Right cardiac atrium (tissue), 5 donors: ENCODE measurements around the gene ELOVL6. TPM values are rescaled to one million over a fixed set of nuclear protein-coding genes. Genes with fewer than 3 reads are reported as not detected.

Source experiments
- ATAC-seq, 2 donors: fragments of 200-7000 bp; cut with Tn5 transposase; one replicate each; pipeline versions ENCODE4 v1.8.0 to v1.9.1; 2020; ENCODE audit warnings: moderate library complexity in 2 of 2, mild to moderate bottlenecking in 1 of 2
- DNase-seq, 3 donors: peaks; one replicate each; pipeline ENCODE4 v3.0.0-alpha.2; 2020
- H3K27ac ChIP-seq: one replicate; pipeline ENCODE4 v1.5.1; 2013; ENCODE audit warnings: mild to moderate bottlenecking, low read length, control low read depth, moderate library complexity
- H3K27me3 ChIP-seq: one replicate; pipeline ENCODE4 v1.6.1; 2013; ENCODE audit not compliant: control insufficient read depth, insufficient read depth
- H3K4me1 ChIP-seq: one replicate; pipeline ENCODE4 v1.6.1; 2013; ENCODE audit warnings: low read length; ENCODE audit not compliant: control insufficient read depth, insufficient read depth
- H3K4me3 ChIP-seq: one replicate; pipeline ENCODE4 v1.5.1; 2013; ENCODE audit warnings: low read length, control low read depth
- H3K9me3 ChIP-seq: one replicate; pipeline ENCODE4 v1.6.1; 2013; ENCODE audit warnings: low read length; ENCODE audit not compliant: control insufficient read depth
- WGBS: extraction: QIAGEN DNeasy Blood & Tissue Kit; methylation state at CpG from one replicate; pipeline ENCODE4 v1.1.7; 2013; 5-methylcytosine and 5-hydroxymethylcytosine counted together
- intact Hi-C, 4 donors: fragments of 100-400 bp; cut with DNase I; formaldehyde crosslinking; loops; one replicate each; pipeline versions ENCODE4 v1.11.0 to v1.14.0; 2022 to 2023
- polyA plus RNA-seq: library from polyadenylated mRNA; stranded (reverse); fragments of 200-250 nt; gene quantifications from one replicate; pipeline ENCODE4 v1.2.3, GENCODE V29; 2013
- total RNA-seq, 4 donors: library from RNA; stranded (reverse); fragmentation: NEBNext Ultra II Directional; extraction: Animal tissue kit (Norgen Biotek cat#: 25700); gene quantifications; one replicate each; pipeline ENCODE4 v1.2.1, GENCODE V29; 2021
- donor health status: healthy with polysubstance abuse.
- donor health status: DM: no; HTN: yes; CAD: no.
- donor health status: DM: no; HTN: no; CAD: no.
- donor health status: DM: no; HTN: yes; CAD: no; lungs with severe emphysema.
- donor health status: DM: yes; HTN: yes; CAD: no.

The ELOVL6 gene
- total and polyA plus RNA-seq, 5 donors, result 1.9 to 8.1 (median 3.4) TPM

DNA sequence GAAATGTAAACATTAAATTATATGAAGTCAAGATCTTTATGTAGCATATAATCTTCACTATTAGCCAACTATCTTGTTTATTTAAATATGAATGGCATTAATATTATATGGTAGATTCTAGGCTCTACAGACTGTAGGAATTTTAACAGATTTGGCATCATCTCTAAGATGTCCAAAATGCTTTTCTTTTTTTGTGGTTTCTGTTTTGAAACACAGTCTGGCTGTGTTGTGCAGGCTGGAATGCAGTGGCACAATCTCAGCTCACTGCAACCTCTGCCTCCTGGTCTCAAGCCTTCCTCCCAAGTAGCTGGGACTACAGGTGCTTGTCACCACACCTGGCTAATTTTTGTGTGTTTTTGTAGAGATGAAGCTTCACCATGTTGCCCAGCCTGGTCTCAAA, 76.2 kb downstream of the ELOVL6 start:
- Histone ChIP-seq H3K9me3 (no peaks in the 10 kb centered on the region), H3K27me3 (no peaks in the 10 kb centered on the region), H3K4me1 (no peaks in the 10 kb centered on the region), H3K27ac (no peak overlapping the region), H3K4me3 (no peak overlapping the region)
- no peak for ATAC-seq
- intact Hi-C loops, result no loop called here
- no peak for DNase-seq

GRCh38 chr4:110120506-110120905, 77.9 kb downstream of the ELOVL6 start:
- 92% methylated on average over 6 of the region's 6 CpGs for WGBS
- intact Hi-C loops, result no loop called here
- no peak for ATAC-seq
- H3K27ac ChIP-seq, result no peak overlapping the region
- no peak for DNase-seq
- no peaks in the 10 kb centered on the region for H3K9me3 ChIP-seq
- no peaks in the 10 kb centered on the region for H3K4me1 ChIP-seq
- H3K27me3 ChIP-seq, result no peaks in the 10 kb centered on the region
- no peak overlapping the region for H3K4me3 ChIP-seq

DNA sequence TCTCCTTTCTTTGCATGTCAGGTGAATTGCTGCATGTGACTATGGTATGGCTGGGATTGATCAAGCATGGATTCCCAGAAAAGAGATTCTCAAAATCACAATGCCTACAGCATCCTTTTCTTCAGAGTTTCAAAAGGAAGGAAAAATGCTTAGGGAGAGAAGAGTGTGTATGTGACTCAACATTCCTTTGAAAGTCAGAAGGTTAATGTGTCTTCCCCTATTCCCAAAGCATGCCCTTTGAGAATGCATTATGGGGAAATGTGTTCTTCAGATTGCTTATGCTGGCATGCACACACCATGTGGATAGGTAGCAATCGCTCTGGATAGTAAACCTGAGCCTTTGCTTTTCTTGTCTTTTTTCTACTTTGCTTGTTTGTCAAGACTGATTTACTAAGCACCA, 78.5 kb downstream of the ELOVL6 start:
- H3K4me3 ChIP-seq, result no peak overlapping the region
- no peaks in the 10 kb centered on the region for H3K27me3 ChIP-seq
- no peak for ATAC-seq
- H3K4me1 ChIP-seq, result no peaks in the 10 kb centered on the region
- WGBS, result 90% methylated on average over 1 of the region's 1 CpG
- intact Hi-C loops, result no loop called here
- no peak for DNase-seq
- H3K9me3 ChIP-seq, result no peaks in the 10 kb centered on the region
- no peak overlapping the region for H3K27ac ChIP-seq

DNA sequence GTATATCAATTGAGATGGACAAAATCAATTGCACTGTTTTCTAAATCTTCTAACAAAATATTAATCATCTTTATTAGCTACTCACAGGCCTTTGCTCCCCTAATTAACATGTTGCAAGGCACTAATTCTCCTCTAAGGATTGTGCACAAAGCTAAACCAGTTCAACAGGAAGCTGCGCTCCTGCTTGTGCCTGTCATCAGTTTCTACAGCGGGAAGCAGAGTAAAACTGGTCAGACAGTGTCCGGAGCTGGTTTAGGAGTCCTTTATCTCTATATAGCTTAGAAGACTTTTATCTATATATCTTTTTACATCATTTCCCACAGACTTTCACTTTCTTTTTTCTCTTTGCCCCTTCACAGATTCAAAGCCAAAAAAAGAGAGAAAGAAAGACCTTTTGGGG, 79.1 kb downstream of the ELOVL6 start:
- no peak overlapping the region for H3K27ac ChIP-seq
- no peaks in the 10 kb centered on the region for H3K4me1 ChIP-seq
- intact Hi-C loops, result no loop called here
- H3K27me3 ChIP-seq, result no peaks in the 10 kb centered on the region
- H3K9me3 ChIP-seq, result no peaks in the 10 kb centered on the region
- no peak for ATAC-seq
- DNase-seq, result no peak
- no peak overlapping the region for H3K4me3 ChIP-seq
- WGBS, result 61% methylated on average over 3 of the region's 3 CpGs

- 96% methylated on average over 4 of the region's 4 CpGs for WGBS
- ATAC-seq (no peak), DNase-seq (no peak)
- Histone ChIP-seq H3K4me1 (no peaks in the 10 kb centered on the region), H3K9me3 (no peaks in the 10 kb centered on the region), H3K27ac (no peak overlapping the region), H3K4me3 (no peak overlapping the region), H3K27me3 (no peaks in the 10 kb centered on the region)
- intact Hi-C loops, result no loop called here
These were observed 86.4 kb downstream of the ELOVL6 start for GRCh38 chr4:110112056-110112455.

- intact Hi-C loops, result no loop called here
- 93% methylated on average over 3 of the region's 3 CpGs for WGBS
- H3K4me1 ChIP-seq, result no peaks in the 10 kb centered on the region
- no peak for ATAC-seq
- no peaks in the 10 kb centered on the region for H3K9me3 ChIP-seq
- H3K27me3 ChIP-seq, result no peaks in the 10 kb centered on the region
- no peak for DNase-seq
- no peak overlapping the region for H3K4me3 ChIP-seq
- H3K27ac ChIP-seq, result no peak overlapping the region
These were observed 89.0 kb downstream of the ELOVL6 start for GRCh38 chr4:110109455-110109854.

DNA sequence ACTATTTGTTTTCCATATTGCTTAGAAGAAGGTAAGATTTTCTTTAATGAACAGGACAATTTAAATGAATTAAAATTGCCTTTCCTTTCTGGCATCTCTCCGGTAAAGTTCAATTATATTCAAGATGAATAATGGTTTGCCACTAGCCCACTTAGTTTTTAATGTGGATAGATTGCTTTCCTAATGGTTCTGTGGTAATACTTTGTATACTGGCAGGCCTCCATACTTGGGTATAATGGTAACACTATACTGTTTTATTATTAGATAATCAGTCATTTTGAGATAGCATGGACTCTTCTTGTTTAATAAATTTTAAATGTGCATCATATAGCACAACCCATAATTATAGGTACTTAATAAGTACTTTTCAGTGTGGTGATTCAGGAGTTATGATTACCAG, 89.5 kb downstream of the ELOVL6 start:
- WGBS, result 95% methylated on average over 1 of the region's 1 CpG

GRCh38 chr4:110108422-110108821, 90.0 kb downstream of the ELOVL6 start:
- H3K27me3 ChIP-seq, result no peaks in the 10 kb centered on the region
- no peaks in the 10 kb centered on the region for H3K4me1 ChIP-seq
- no peak overlapping the region for H3K4me3 ChIP-seq
- no peak for ATAC-seq
- no peak overlapping the region for H3K27ac ChIP-seq
- 80% methylated on average over 3 of the region's 3 CpGs for WGBS
- no peaks in the 10 kb centered on the region for H3K9me3 ChIP-seq
- intact Hi-C loops, result no loop called here
- no peak for DNase-seq

More for the DNA sequence above, 89.5 kb downstream of the ELOVL6 start:
- no peak overlapping the region for H3K27ac ChIP-seq
- H3K9me3 ChIP-seq, result no peaks in the 10 kb centered on the region
- ATAC-seq (no peak), DNase-seq (no peak)
- no peak overlapping the region for H3K4me3 ChIP-seq
- intact Hi-C loops, result no loop called here
- no peaks in the 10 kb centered on the region for H3K4me1 ChIP-seq
- no peaks in the 10 kb centered on the region for H3K27me3 ChIP-seq

DNA sequence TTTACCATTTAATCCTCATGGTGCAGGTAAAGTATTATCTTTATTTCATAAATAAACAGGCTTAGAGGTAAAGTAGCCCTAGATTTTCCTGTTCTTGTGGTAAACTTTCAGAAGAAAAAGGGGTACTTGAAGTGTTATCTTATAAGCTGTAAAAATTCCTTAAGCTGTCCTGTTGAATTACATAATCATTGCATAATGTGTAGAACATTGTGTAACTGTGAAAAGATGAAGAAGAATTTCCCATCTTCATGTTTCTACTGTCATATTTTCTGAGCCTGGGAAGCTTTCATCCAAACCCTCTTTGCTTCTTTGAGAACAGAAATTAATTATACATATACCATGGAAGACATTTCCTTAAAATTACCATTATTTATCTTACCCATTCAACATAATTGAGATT, 90.5 kb downstream of the ELOVL6 start:
- Histone ChIP-seq H3K27me3 (no peaks in the 10 kb centered on the region), H3K27ac (no peak overlapping the region), H3K9me3 (no peaks in the 10 kb centered on the region), H3K4me3 (no peak overlapping the region), H3K4me1 (no peaks in the 10 kb centered on the region)
- intact Hi-C loops, result no loop called here
- DNase-seq (no peak), ATAC-seq (no peak)

- H3K4me1 ChIP-seq, result no peaks in the 10 kb centered on the region
- WGBS, result 57% methylated on average over 1 of the region's 1 CpG
- no peak for DNase-seq
- intact Hi-C loops, result no loop called here
- no peak for ATAC-seq
- no peaks in the 10 kb centered on the region for H3K27me3 ChIP-seq
- H3K4me3 ChIP-seq, result no peak overlapping the region
- no peak overlapping the region for H3K27ac ChIP-seq
- no peaks in the 10 kb centered on the region for H3K9me3 ChIP-seq
These were observed 91.5 kb downstream of the ELOVL6 start for GRCh38 chr4:110106931-110107296.

DNA sequence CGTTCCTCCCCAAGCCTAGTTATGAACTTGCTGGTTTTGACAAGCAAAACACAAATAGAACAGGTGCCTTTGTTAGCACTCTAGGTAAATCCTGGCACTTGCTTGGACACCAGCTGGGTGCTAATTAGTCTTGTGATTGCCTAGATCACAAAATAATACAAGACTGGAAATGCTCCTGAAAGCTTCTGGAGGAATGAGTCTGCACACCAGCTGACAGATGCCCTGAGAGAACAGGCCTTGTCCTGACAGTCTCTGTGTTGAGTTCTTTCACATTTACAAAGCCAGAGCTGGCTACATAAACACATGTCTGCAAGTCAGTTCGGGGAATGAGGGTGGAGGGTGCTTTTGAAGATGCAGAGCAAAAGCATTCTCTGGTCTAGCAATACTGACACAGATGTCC, 93.8 kb downstream of the ELOVL6 start:
- Histone ChIP-seq H3K9me3 (no peaks in the 10 kb centered on the region), H3K4me3 (no peak overlapping the region), H3K27me3 (no peaks in the 10 kb centered on the region), H3K27ac (no peak overlapping the region), H3K4me1 (no peaks in the 10 kb centered on the region)
- WGBS, result 78% methylated on average over 2 of the region's 2 CpGs
- DNase-seq (no peak), ATAC-seq (no peak)
- intact Hi-C loops, result no loop called here

- H3K4me3 ChIP-seq, result no peak overlapping the region
- no peaks in the 10 kb centered on the region for H3K4me1 ChIP-seq
- intact Hi-C loops, result no loop called here
- no peaks in the 10 kb centered on the region for H3K9me3 ChIP-seq
- DNase-seq, result no peak
- ATAC-seq, result no peak
- no peak overlapping the region for H3K27ac ChIP-seq
- H3K27me3 ChIP-seq, result no peaks in the 10 kb centered on the region
These were observed 98.8 kb downstream of the ELOVL6 start for GRCh38 chr4:110099638-110100037.
